B cell (primary cell): ENCODE measurements around the gene BEGAIN. TPM values are rescaled to one million over a fixed set of nuclear protein-coding genes. Genes with fewer than 3 reads are reported as not detected.

Experiments used
- ATAC-seq: fragments of 200-7000 bp; cut with Tn5 transposase; one replicate; pipeline ENCODE4 v1.10.0; 2021; ENCODE audit warnings: low read depth, mild to moderate bottlenecking, moderate number of reproducible peaks, moderate library complexity
- CTCF ChIA-PET: fragments of 350-600 bp; sonication (Branson Sonifier 250); formaldehyde crosslinking; loops from one replicate; lab custom pipeline; 2021; ENCODE audit warnings: antibody characterized with exemption, inconsistent platforms; lab: Charles Lee
- POLR2A ChIA-PET: fragments of 350-600 bp; sonication (Branson Sonifier 250); formaldehyde crosslinking; loops from one replicate; lab custom pipeline; 2021; ENCODE audit warnings: antibody characterized with exemption; lab: Charles Lee
- DNase-seq: peaks from one replicate; pipeline ENCODE4 v3.0.0; 2013
- H2AFZ ChIP-seq: 2 replicates; pipeline ENCODE4 v1.6.1; 2012; ENCODE audit warnings: mild to moderate bottlenecking, low read depth, low read length; ENCODE audit not compliant: insufficient read depth, poor library complexity, severe bottlenecking
- H3K27ac ChIP-seq, 2 donors: 1 replicate in 1 of 2; 2 replicates in 1 of 2; pipeline ENCODE4 v1.5.1; 2012 to 2013; ENCODE audit warnings: low read length in 2 of 2, mild to moderate bottlenecking in 2 of 2, moderate library complexity in 1 of 2
- H3K27me3 ChIP-seq, 4 experiments: fragments of 200-600 bp in 1 of 4; sonication (generic) in 1 of 4; replicated peaks in 1 of 4; 1 replicate in 2 of 4; 2 replicates in 2 of 4; pipeline versions ENCODE4 v1.6.1 to v1.7.0; 2013 to 2016; ENCODE audit warnings: low read length in 3 of 4, mild to moderate bottlenecking in 2 of 4, mixed read lengths in 1 of 4, moderate library complexity in 1 of 4; ENCODE audit not compliant: insufficient read depth in 4 of 4, control insufficient read depth in 3 of 4; ENCODE audit errors: control extremely low read depth in 1 of 4
- H3K36me3 ChIP-seq, 2 experiments: replicated peaks in 1 of 2; 1 replicate in 1 of 2; 2 replicates in 1 of 2; pipeline versions ENCODE4 v1.6.1 to v1.7.1; 2013; ENCODE audit warnings: low read length in 1 of 2; ENCODE audit not compliant: insufficient read depth in 2 of 2, control insufficient read depth in 1 of 2; ENCODE audit errors: control extremely low read depth in 1 of 2, extremely low read depth in 1 of 2
- H3K4me1 ChIP-seq, 2 donors: fragments of 200-600 bp in 1 of 2; sonication (generic) in 1 of 2; 1 replicate in 1 of 2; 2 replicates in 1 of 2; pipeline versions ENCODE4 v1.5.1 to v1.6.1; 2013 to 2017; ENCODE audit warnings: low read length in 2 of 2; ENCODE audit not compliant: control insufficient read depth in 2 of 2, insufficient read depth in 2 of 2
- H3K4me2 ChIP-seq: replicated peaks from 2 replicates; pipeline ENCODE3; 2012; ENCODE audit warnings: mild to moderate bottlenecking, low read depth, low read length; ENCODE audit not compliant: poor library complexity, severe bottlenecking
- H3K4me3 ChIP-seq, 5 experiments: fragments of 200-600 bp in 1 of 5; sonication (generic) in 1 of 5; 1 replicate in 3 of 5; 2 replicates in 2 of 5; pipeline versions ENCODE4 v1.5.1 to v1.7.0; 2011 to 2016; ENCODE audit warnings: low read length in 4 of 5, mild to moderate bottlenecking in 4 of 5, low read depth in 2 of 5, control low read depth in 1 of 5, moderate library complexity in 1 of 5; ENCODE audit not compliant: insufficient read depth in 1 of 5; ENCODE audit errors: control extremely low read depth in 1 of 5, extremely low read depth in 1 of 5
- H3K79me2 ChIP-seq: fragments of 200-600 bp; sonication (generic); one replicate; pipeline ENCODE4 v1.6.0; 2016; ENCODE audit warnings: low read length; ENCODE audit not compliant: control insufficient read depth, insufficient read depth
- H3K9ac ChIP-seq: fragments of 200-600 bp; sonication (generic); 2 replicates; pipeline ENCODE4 v1.6.1; 2017; ENCODE audit warnings: mild to moderate bottlenecking, low read length, moderate library complexity
- H3K9me3 ChIP-seq, 3 donors: one replicate each; pipeline versions ENCODE4 v1.6.1 to v1.7.1; 2013; ENCODE audit warnings: low read length in 2 of 3; ENCODE audit not compliant: control insufficient read depth in 2 of 3, insufficient read depth in 1 of 3; ENCODE audit errors: control extremely low read depth in 1 of 3
- H4K20me1 ChIP-seq: 2 replicates; pipeline ENCODE4 v1.6.0; 2012; ENCODE audit warnings: mild to moderate bottlenecking, low read length; ENCODE audit not compliant: insufficient read depth, control insufficient read depth, poor library complexity, severe bottlenecking
- H3K27ac Mint-ChIP-seq: one replicate; pipeline ENCODE4 v1.8.0; 2021; ENCODE audit warnings: mixed read lengths
- H3K27me3 Mint-ChIP-seq: one replicate; pipeline ENCODE4 v1.8.0; 2021; ENCODE audit warnings: mixed read lengths
- H3K4me1 Mint-ChIP-seq: one replicate; pipeline ENCODE4 v1.8.0; 2021; ENCODE audit warnings: mixed read lengths
- H3K4me3 Mint-ChIP-seq: one replicate; pipeline ENCODE4 v1.8.0; 2021; ENCODE audit warnings: mixed read lengths
- H3K9me3 Mint-ChIP-seq: one replicate; pipeline ENCODE4 v1.8.0; 2022; ENCODE audit warnings: mixed read lengths; ENCODE audit not compliant: insufficient read depth
- CTCF ChIP-seq: fragments of 200-600 bp; IDR thresholded peaks from one replicate; pipeline ENCODE4 v1.8.0; 2022; ENCODE audit warnings: antibody characterized with exemption, mild to moderate bottlenecking
- EZH2 ChIP-seq: IDR thresholded peaks from 2 replicates; pipeline ENCODE4 v1.6.1; 2012; ENCODE audit warnings: borderline replicate concordance, low read depth, mild to moderate bottlenecking, moderate library complexity, low read length; ENCODE audit not compliant: insufficient read depth, poor library complexity, severe bottlenecking
- WGBS: methylation state at CpG from one replicate; pipeline ENCODE4 v1.1.5; 2013; ENCODE audit warnings: missing lambda C conversion rate; ENCODE audit not compliant: insufficient coverage; 5-methylcytosine and 5-hydroxymethylcytosine counted together
- intact Hi-C: fragments of 100-400 bp; cut with micrococcal nuclease; formaldehyde crosslinking; loops from one replicate; pipeline ENCODE4 v1.10.0; 2022
- polyA plus RNA-seq: library from polyadenylated mRNA; depleted of rRNA; stranded (reverse); fragments of >200 nt; gene quantifications from 2 replicates; pipeline ENCODE4 v1.2.3, GENCODE V29; 2012
- total RNA-seq, 2 donors: library from RNA; stranded (reverse); fragments of 120-200 nt in 1 of 2; gene quantifications; 1 replicate in 1 of 2; 2 replicates in 1 of 2; pipeline versions ENCODE4 v1.2.3 to v1.2.4, GENCODE V29; 2013 to 2022

BEGAIN gene
- total and polyA plus RNA-seq, 2 donors (not counting 1 experiment from before 2014, with no cell fraction given): 4.9 TPM; not detected in 1

GRCh38 chr14:100532906-100533655, 54.1 kb downstream of the BEGAIN start:
- POLR2A ChIA-PET: no interaction called here
- TF ChIP-seq CTCF: no peak
- TF ChIP-seq EZH2: no peak
- no peak overlapping the region for H3K4me3 Mint-ChIP-seq
- no peak overlapping the region for H3K4me2 ChIP-seq
- no peaks in the 10 kb centered on the region for H3K4me1 ChIP-seq
- H3K27ac ChIP-seq: no peak overlapping the region
- no peak for ATAC-seq
- intact Hi-C loops: no loop called here
- H3K9me3 ChIP-seq: peaks cover 0 to 4% (median 0%) of the 10 kb centered on the region in 3 donors
- CTCF ChIA-PET: no interaction called here
- WGBS: 35% methylated on average over 5 of the region's 11 CpGs
- no peaks in the 10 kb centered on the region for H3K27me3 Mint-ChIP-seq
- no peak for DNase-seq
- no peaks in the 10 kb centered on the region for H4K20me1 ChIP-seq
- H3K4me1 Mint-ChIP-seq: no peaks in the 10 kb centered on the region
- H3K27ac Mint-ChIP-seq: no peak overlapping the region
- no peak overlapping the region for H3K4me3 ChIP-seq
- no peak overlapping the region for H2AFZ ChIP-seq
- H3K27me3 ChIP-seq: no peaks in the 10 kb centered on the region
- no peaks in the 10 kb centered on the region for H3K9me3 Mint-ChIP-seq
- H3K9ac ChIP-seq: no peak overlapping the region
- no peaks in the 10 kb centered on the region for H3K36me3 ChIP-seq
- H3K79me2 ChIP-seq: no peaks in the 10 kb centered on the region

- TF ChIP-seq CTCF: no peak
- TF ChIP-seq EZH2: no peak
- H3K4me3 Mint-ChIP-seq: no peak overlapping the region
- H3K27ac Mint-ChIP-seq: no peak overlapping the region
- no peaks in the 10 kb centered on the region for H3K9me3 Mint-ChIP-seq
- ATAC-seq (no peak), DNase-seq (no peak)
- Histone ChIP-seq H3K4me2 (no peak overlapping the region), H3K9ac (no peak overlapping the region), H3K4me1 (no peaks in the 10 kb centered on the region), H3K79me2 (no peaks in the 10 kb centered on the region), H2AFZ (no peak overlapping the region), H3K27me3 (no peaks in the 10 kb centered on the region), H4K20me1 (no peaks in the 10 kb centered on the region), H3K27ac (no peak overlapping the region), H3K9me3 (no peaks in the 10 kb centered on the region), H3K4me3 (no peak overlapping the region), H3K36me3 (no peaks in the 10 kb centered on the region)
- 92% methylated on average over 6 of the region's 12 CpGs for WGBS
- H3K4me1 Mint-ChIP-seq: no peaks in the 10 kb centered on the region
- CTCF ChIA-PET: no interaction called here
- POLR2A ChIA-PET: no interaction called here
- intact Hi-C loops: no loop called here
- no peaks in the 10 kb centered on the region for H3K27me3 Mint-ChIP-seq
Measured at GRCh38 chr14:100532154-100532861, 54.9 kb downstream of the BEGAIN start.
